Stomach smooth muscle (tissue), 2 donors: ENCODE measurements around the gene STK4.
A peak's percentile ranks its signal among the peaks of the same experiment; 100 is the strongest.

Source experiments
- H3K27ac ChIP-seq: one replicate; pipeline ENCODE4 v1.7.0; 2013; ENCODE audit warnings: mild to moderate bottlenecking, low read length, inconsistent platforms
- H3K27me3 ChIP-seq, 2 donors: one replicate each; pipeline ENCODE4 v1.7.0; 2013; ENCODE audit warnings: low read length in 2 of 2; ENCODE audit not compliant: insufficient read depth in 2 of 2, control insufficient read depth in 1 of 2
- H3K36me3 ChIP-seq, 2 donors: one replicate each; pipeline ENCODE4 v1.7.0; 2013; ENCODE audit warnings: low read length in 2 of 2; ENCODE audit not compliant: control insufficient read depth in 2 of 2, insufficient read depth in 2 of 2
- H3K4me1 ChIP-seq: one replicate; pipeline ENCODE4 v1.7.0; 2013; ENCODE audit warnings: low read length; ENCODE audit not compliant: control insufficient read depth, insufficient read depth
- H3K4me3 ChIP-seq, 2 donors: one replicate each; pipeline ENCODE4 v1.7.0; 2013; ENCODE audit warnings: low read length in 2 of 2
- H3K9ac ChIP-seq, 2 donors: one replicate each; pipeline ENCODE4 v1.7.0; 2013; ENCODE audit warnings: low read length in 2 of 2, mild to moderate bottlenecking in 1 of 2
- H3K9me3 ChIP-seq, 2 donors: one replicate each; pipeline ENCODE4 v1.7.0; 2013; ENCODE audit warnings: low read length in 2 of 2; ENCODE audit not compliant: control insufficient read depth in 2 of 2
- donor health status: healthy.
- donor health status: Pancreatic carcinoma.

Gene STK4

GRCh38 chr20:44954211-44954610, 12.1 kb upstream of the STK4 start:
- Histone ChIP-seq H3K4me1 (peaks cover 4% of the 10 kb centered on the region), H3K4me3 (no peak overlapping the region), H3K9ac (no peak overlapping the region), H3K9me3 (no peaks in the 10 kb centered on the region), H3K36me3 (peaks cover 58 to 64% of the 10 kb centered on the region in 2 donors), H3K27me3 (no peaks in the 10 kb centered on the region), H3K27ac (no peak overlapping the region)

GRCh38 chr20:44955270-44955669, 11.0 kb upstream of the STK4 start:
- Histone ChIP-seq H3K36me3 (peaks cover 54% of the 10 kb centered on the region in 2 donors), H3K9ac (peak overlapping the region in 1 of 2 donors; percentile 13), H3K4me3 (no peak overlapping the region), H3K4me1 (peaks cover 8% of the 10 kb centered on the region), H3K27ac (no peak overlapping the region), H3K9me3 (no peaks in the 10 kb centered on the region), H3K27me3 (no peaks in the 10 kb centered on the region)

GRCh38 chr20:44956410-44956809, 9.9 kb upstream of the STK4 start:
- Histone ChIP-seq H3K9ac (no peak overlapping the region), H3K36me3 (peaks cover 42 to 44% of the 10 kb centered on the region in 2 donors), H3K9me3 (no peaks in the 10 kb centered on the region), H3K27me3 (no peaks in the 10 kb centered on the region), H3K4me1 (peaks cover 12% of the 10 kb centered on the region), H3K27ac (no peak overlapping the region), H3K4me3 (no peak overlapping the region)

- Histone ChIP-seq H3K4me1 (peaks cover 12% of the 10 kb centered on the region), H3K9me3 (no peaks in the 10 kb centered on the region), H3K27me3 (no peaks in the 10 kb centered on the region), H3K27ac (no peak overlapping the region), H3K36me3 (peaks cover 29 to 30% of the 10 kb centered on the region in 2 donors), H3K4me3 (no peak overlapping the region), H3K9ac (no peak overlapping the region)
Measured at GRCh38 chr20:44958276-44958675, 8.0 kb upstream of the STK4 start.

DNA sequence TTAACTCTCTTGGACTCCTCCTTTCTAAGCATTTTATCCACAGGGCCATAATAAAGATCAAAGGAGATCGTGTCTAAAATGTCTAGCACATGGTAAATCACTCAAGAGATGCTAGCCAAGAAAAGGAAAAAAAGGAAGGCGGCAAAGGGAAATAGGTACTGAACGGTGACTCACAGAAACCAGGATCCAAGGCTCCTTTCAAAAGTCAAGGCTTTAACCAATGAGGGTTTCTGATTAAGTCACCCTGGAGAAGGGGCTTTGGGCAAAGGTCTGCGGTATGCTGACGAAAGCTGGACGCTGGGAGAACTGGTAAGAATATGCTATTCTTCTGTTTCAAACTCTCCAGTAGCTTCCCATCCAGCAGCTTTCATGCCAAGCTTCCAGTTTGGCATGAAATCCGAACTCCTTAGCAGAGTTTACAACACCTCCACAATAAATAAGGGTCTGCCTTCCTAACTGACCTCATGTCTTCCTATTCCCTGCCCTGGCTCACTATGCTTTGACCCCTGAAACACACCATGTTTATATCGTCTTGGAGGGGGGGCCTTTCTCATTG, 7.2 kb upstream of the STK4 start:
- Histone ChIP-seq H3K4me1 (peaks cover 12% of the 10 kb centered on the region), H3K36me3 (peaks cover 20 to 21% of the 10 kb centered on the region in 2 donors), H3K9me3 (no peaks in the 10 kb centered on the region), H3K9ac (peak overlapping the region; percentile 76 to 79), H3K27me3 (no peaks in the 10 kb centered on the region), H3K4me3 (peak overlapping the region; percentile 83 to 88), H3K27ac (no peak overlapping the region)

- H3K4me1 ChIP-seq, result peaks cover 12% of the 10 kb centered on the region
- H3K9ac ChIP-seq, result peak overlapping the region; percentile 76 to 79
- H3K36me3 ChIP-seq, result peaks cover 15 to 16% of the 10 kb centered on the region in 2 donors
- H3K27me3 ChIP-seq, result no peaks in the 10 kb centered on the region
- no peak overlapping the region for H3K27ac ChIP-seq
- H3K4me3 ChIP-seq, result peak overlapping the region; percentile 83 to 88
- H3K9me3 ChIP-seq, result no peaks in the 10 kb centered on the region
Measured at GRCh38 chr20:44959638-44960102, 6.6 kb upstream of the STK4 start.

DNA sequence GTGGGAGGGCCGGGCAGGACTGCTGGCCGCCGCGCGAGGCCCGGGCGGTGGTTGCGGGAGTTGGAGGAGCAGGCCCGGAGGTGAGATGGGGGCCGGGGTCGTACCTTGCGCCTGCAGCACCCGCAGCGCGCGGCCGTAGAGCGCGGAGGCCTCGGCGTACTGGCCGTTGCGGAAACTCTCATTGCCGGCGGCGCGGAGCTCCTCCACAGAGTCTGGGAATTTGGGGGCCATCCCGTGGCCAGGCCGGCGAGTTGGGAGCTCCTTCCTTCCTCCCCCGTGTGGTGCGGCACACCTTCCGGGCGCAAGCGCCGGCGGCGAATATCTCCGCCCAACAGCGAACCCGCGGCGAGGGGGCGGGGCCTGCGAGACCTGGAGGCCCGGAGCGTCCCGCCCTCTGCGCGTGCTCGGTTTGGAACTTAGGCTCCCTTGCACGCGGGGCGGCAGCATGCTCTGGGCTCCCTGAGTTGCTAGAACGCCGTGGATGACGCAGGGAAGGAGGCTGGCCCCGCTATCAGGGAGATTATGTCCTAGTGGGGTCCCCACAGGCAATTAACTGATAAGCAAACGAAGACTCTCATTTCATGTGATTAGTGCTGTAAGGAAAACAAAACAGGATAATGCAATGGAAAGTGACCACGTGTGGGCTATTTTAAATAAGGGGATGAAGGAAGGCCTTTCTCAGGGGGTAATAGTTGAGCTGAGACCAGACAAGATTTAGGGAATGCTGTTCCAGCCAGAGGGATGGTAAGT, 6.0 kb upstream of the STK4 start, which contains the start of gene TOMM34:
TSS of gene TOMM34 (minus strand) at position 295 of the 750 bp plus-strand sequence. CDS start at position 231, 64 bp downstream.
- H3K36me3 ChIP-seq, result peaks cover 9 to 10% of the 10 kb centered on the region in 2 donors

GRCh38 chr20:44961011-44961869, 5.1 kb upstream of the STK4 start:
- no peak overlapping the region for H3K9ac ChIP-seq
- H3K4me1 ChIP-seq, result peaks cover 17% of the 10 kb centered on the region
- H3K27me3 ChIP-seq, result no peaks in the 10 kb centered on the region
- no peaks in the 10 kb centered on the region for H3K9me3 ChIP-seq
- H3K27ac ChIP-seq, result no peak overlapping the region
- peak overlapping the region in 1 of 2 donors; percentile 88 for H3K4me3 ChIP-seq
- peaks cover under 1% of the 10 kb centered on the region in 2 donors for H3K36me3 ChIP-seq

More for the DNA sequence above, 6.0 kb upstream of the STK4 start, which contains the start of gene TOMM34:
- Histone ChIP-seq H3K27ac (peak within 1 kb of the TSS; percentile 24), H3K4me1 (peaks cover 12% of the 10 kb centered on the region), H3K4me3 (peak within 1 kb of the TSS; percentile 83 to 88), H3K9me3 (no peaks in the 10 kb centered on the region), H3K27me3 (no peaks in the 10 kb centered on the region), H3K9ac (peak within 1 kb of the TSS; percentile 76 to 79)

- Histone ChIP-seq H3K9ac (no peak overlapping the region), H3K27me3 (no peaks in the 10 kb centered on the region), H3K9me3 (no peaks in the 10 kb centered on the region), H3K4me1 (peaks cover 21% of the 10 kb centered on the region), H3K27ac (no peak overlapping the region), H3K4me3 (no peak overlapping the region), H3K36me3 (no peaks in the 10 kb centered on the region)
Measured at GRCh38 chr20:44961870-44962267, 4.4 kb upstream of the STK4 start.

GRCh38 chr20:44962483-44962882, 3.8 kb upstream of the STK4 start:
- Histone ChIP-seq H3K36me3 (no peaks in the 10 kb centered on the region), H3K9me3 (no peaks in the 10 kb centered on the region), H3K27ac (no peak overlapping the region), H3K27me3 (no peaks in the 10 kb centered on the region), H3K4me3 (no peak overlapping the region), H3K4me1 (peaks cover 27% of the 10 kb centered on the region), H3K9ac (no peak overlapping the region)
